Panc1 (cell line): ENCODE results near the gene IRX5. TPM values are rescaled to one million over a fixed set of nuclear protein-coding genes. Genes with fewer than 3 reads are reported as not detected.

Experiments used
- ATAC-seq: fragments of 200-7000 bp; cut with Tn5 transposase; 2 replicates; pipeline ENCODE4 v1.9.1; 2020; ENCODE audit warnings: mild to moderate bottlenecking, moderate library complexity
- BruUV-seq: library from RNA; stranded (reverse); fragments of 400-500 nt; replicated peaks from 2 replicates; lab custom pipeline; 2021; lab: Mats Ljungman, UMichigan
- CTCF ChIA-PET: fragments of 300-600 bp; sonication (Branson Sonifier 250); formaldehyde crosslinking; loops from one replicate; lab custom pipeline; 2022; ENCODE audit warnings: antibody characterized with exemption; lab: Charles Lee
- POLR2A ChIA-PET: fragments of 300-600 bp; sonication (Branson Sonifier 250); formaldehyde crosslinking; loops from one replicate; lab custom pipeline; 2022; ENCODE audit warnings: antibody characterized with exemption; lab: Charles Lee
- DNase-seq: peaks from one replicate; pipeline ENCODE4 v3.0.0-alpha.2; 2010; ENCODE audit warnings: low read depth, low spot score
- H3K27ac ChIP-seq: 2 replicates; pipeline ENCODE4 v1.5.1; 2011; ENCODE audit warnings: mild to moderate bottlenecking, low read length, inconsistent platforms
- H3K27me3 ChIP-seq: fragments of 200-500 bp; sonication (Bioruptor generic); 2 replicates; pipeline ENCODE4 v1.6.0; 2014; ENCODE audit warnings: low read length, inconsistent platforms; ENCODE audit not compliant: control insufficient read depth, insufficient read depth
- H3K36me3 ChIP-seq: fragments of 200-500 bp; sonication (Bioruptor generic); 2 replicates; pipeline ENCODE4 v1.5.1; 2014; ENCODE audit warnings: inconsistent platforms, mild to moderate bottlenecking, low read length, moderate library complexity; ENCODE audit not compliant: control insufficient read depth, insufficient read depth
- H3K4me1 ChIP-seq: 2 replicates; pipeline ENCODE4 v1.5.1; 2011; ENCODE audit warnings: inconsistent platforms, mild to moderate bottlenecking, low read length, moderate library complexity; ENCODE audit not compliant: control insufficient read depth, insufficient read depth
- H3K4me3 ChIP-seq, 2 experiments: 2 replicates each; pipeline ENCODE4 v1.5.1; 2011 to 2012; ENCODE audit warnings: low read depth in 2 of 2, low read length in 2 of 2, mild to moderate bottlenecking in 2 of 2, inconsistent platforms in 1 of 2, moderate library complexity in 1 of 2
- H3K9me3 ChIP-seq: fragments of 200-500 bp; sonication (Bioruptor generic); 2 replicates; pipeline ENCODE4 v1.5.1; 2014; ENCODE audit warnings: low read depth, mild to moderate bottlenecking, inconsistent platforms, low read length, moderate library complexity; ENCODE audit not compliant: control insufficient read depth, insufficient read depth
- CTCF ChIP-seq: fragments of 450-650 bp; IDR thresholded peaks from 2 replicates; pipeline ENCODE4 v1.5.1; 2017; ENCODE audit warnings: mild to moderate bottlenecking
- POLR2AphosphoS5 ChIP-seq: IDR thresholded peaks from 2 replicates; pipeline ENCODE4 v1.6.1; 2012; ENCODE audit warnings: mild to moderate bottlenecking, low read depth, low read length, moderate library complexity
- REST ChIP-seq, 2 experiments: IDR thresholded peaks; 2 replicates each; pipeline ENCODE4 v1.6.1; 2011 to 2012; ENCODE audit warnings: low read depth in 2 of 2, control low read depth in 1 of 2, low read length in 1 of 2, mild to moderate bottlenecking in 1 of 2, moderate library complexity in 1 of 2; ENCODE audit not compliant: insufficient read depth in 1 of 2
- SIN3A ChIP-seq: IDR thresholded peaks from 2 replicates; pipeline ENCODE4 v1.6.1; 2012; ENCODE audit warnings: low read depth, mild to moderate bottlenecking, low read length, moderate library complexity, borderline replicate concordance; ENCODE audit not compliant: insufficient read depth
- TCF7L2 ChIP-seq: IDR thresholded peaks from 2 replicates; pipeline ENCODE4 v1.6.1; 2011; ENCODE audit warnings: mild to moderate bottlenecking, low read depth, low read length, inconsistent platforms
- in situ Hi-C: cut with HindIII; loops from 2 replicates; pipeline ENCODE4 v1.10.0; 2016; ENCODE audit warnings: low sequenced_read_pairs, low pct_unique_long_range_greater_than_20kb
- intact Hi-C: fragments of 100-400 bp; cut with micrococcal nuclease; formaldehyde crosslinking; loops from one replicate; pipeline ENCODE4 v1.10.0; 2022; ENCODE audit not compliant: unreplicated experiment
- total RNA-seq: library from RNA; stranded (reverse); gene quantifications from one replicate; pipeline ENCODE4 v1.2.1, GENCODE V29; 2021; ENCODE audit not compliant: unreplicated experiment

The IRX5 gene
- total RNA-seq, 1 experiment from 2014 or later, result 2.7 TPM

- no peak overlapping the region for H3K27ac ChIP-seq
- CTCF ChIA-PET, result no interaction called here
- H3K4me1 ChIP-seq, result no peaks in the 10 kb centered on the region
- POLR2A ChIA-PET, result no interaction called here
- no peaks in the 10 kb centered on the region for H3K27me3 ChIP-seq
- ATAC-seq (no peak), DNase-seq (no peak)
- TF ChIP-seq SIN3A (no peak), CTCF (no peak), TCF7L2 (no peak), POLR2AphosphoS5 (no peak), REST (IDR thresholded peaks at IDR 0.05; ENCODE audit: insufficient read depth in 1 of 2, low read depth in 2 of 2, low read length in 1 of 2) (no peak)
- no TSS peak for BruUV-seq
- H3K9me3 ChIP-seq, result no peaks in the 10 kb centered on the region
- in situ Hi-C loops (no loop called here), intact Hi-C loops (no loop called here)
- H3K4me3 ChIP-seq, result no peak overlapping the region
- no peaks in the 10 kb centered on the region for H3K36me3 ChIP-seq
Measured at GRCh38 chr16:54952195-54952594, 21.5 kb downstream of the IRX5 start.

GRCh38 chr16:54953461-54953860 lies 22.8 kb downstream of the IRX5 start:
- H3K4me1 ChIP-seq, result no peaks in the 10 kb centered on the region
- in situ Hi-C loops (no loop called here), intact Hi-C loops (no loop called here)
- BruUV-seq, result no TSS peak
- H3K9me3 ChIP-seq, result no peaks in the 10 kb centered on the region
- H3K27ac ChIP-seq, result no peak overlapping the region
- POLR2A ChIA-PET, result no interaction called here
- H3K36me3 ChIP-seq, result no peaks in the 10 kb centered on the region
- no peak for ATAC-seq
- no peak for DNase-seq
- no peaks in the 10 kb centered on the region for H3K27me3 ChIP-seq
- TF ChIP-seq TCF7L2 (no peak), REST (IDR thresholded peaks at IDR 0.05; ENCODE audit: insufficient read depth in 1 of 2, low read depth in 2 of 2, low read length in 1 of 2) (no peak), CTCF (no peak), POLR2AphosphoS5 (no peak), SIN3A (no peak)
- CTCF ChIA-PET, result no interaction called here
- no peak overlapping the region for H3K4me3 ChIP-seq
